HepG2 (cell line): ENCODE data around the gene C16orf78. TPM values are rescaled to one million over a fixed set of nuclear protein-coding genes. Genes with fewer than 3 reads are reported as not detected.

Experiments used
- ATAC-seq: fragments of 200-7000 bp; cut with Tn5 transposase; 3 replicates; pipeline ENCODE4 v1.9.1; 2020; ENCODE audit warnings: mild to moderate bottlenecking, moderate library complexity
- BruUV-seq: library from RNA; stranded (reverse); fragments of 400-500 nt; replicated peaks from 2 replicates; lab custom pipeline; 2021; lab: Mats Ljungman, UMichigan
- CTCF ChIA-PET: fragments of 300-600 bp; formaldehyde crosslinking; extraction: SDS; loops from one replicate; lab custom pipeline; 2021; ENCODE audit warnings: low total read pairs, inconsistent platforms, low intra/inter-chr PET ratio; lab: Yijun Ruan, JAX
- POLR2A ChIA-PET: fragments of 350-600 bp; sonication (Branson Sonifier 250); formaldehyde crosslinking; loops from one replicate; lab custom pipeline; 2020; ENCODE audit warnings: antibody characterized with exemption, inconsistent platforms; lab: Yijun Ruan, JAX
- DNase-seq: peaks from one replicate; pipeline ENCODE4 v3.0.0-alpha.2; 2015; ENCODE audit warnings: low spot score
- FAIRE-seq: peaks from 3 replicates; lab custom pipeline; 2011; peaks lifted over from hg19 to GRCh38; lab: Jason Lieb, UNC
- H2AFZ ChIP-seq: one replicate; pipeline ENCODE4 v1.6.1; 2011; ENCODE audit warnings: low read length, inconsistent platforms
- H3K27ac ChIP-seq: fragments of 300-600 bp; 3 replicates; pipeline ENCODE4 v1.8.0; 2011; ENCODE audit warnings: mixed run types, mild to moderate bottlenecking, mixed read lengths, low read length, inconsistent platforms; ENCODE audit not compliant: insufficient read depth; ENCODE audit errors: extremely low read length
- H3K27me3 ChIP-seq, 2 experiments: fragments of 200-600 bp in 1 of 2; 2 replicates in 1 of 2; 3 replicates in 1 of 2; pipeline versions ENCODE4 v1.6.0 to v1.8.0; 2011; ENCODE audit warnings: low read length in 2 of 2, mild to moderate bottlenecking in 2 of 2, moderate library complexity in 2 of 2, inconsistent platforms in 1 of 2; ENCODE audit not compliant: insufficient read depth in 2 of 2, control insufficient read depth in 1 of 2
- H3K36me3 ChIP-seq, 2 experiments: fragments of 200-600 bp in 1 of 2; replicated peaks in 1 of 2; 2 replicates in 1 of 2; 3 replicates in 1 of 2; pipeline versions ENCODE4 v1.5.1 to v1.8.0; 2011; ENCODE audit warnings: low read length in 2 of 2, inconsistent platforms in 1 of 2; ENCODE audit not compliant: insufficient read depth in 2 of 2, control insufficient read depth in 1 of 2
- H3K4me1 ChIP-seq: 2 replicates; pipeline ENCODE4 v1.5.1; 2012; ENCODE audit warnings: low read length, inconsistent platforms; ENCODE audit not compliant: insufficient read depth
- H3K4me2 ChIP-seq: 2 replicates; pipeline ENCODE4 v1.6.0; 2011; ENCODE audit warnings: low read depth, low read length, inconsistent platforms
- H3K4me3 ChIP-seq, 3 experiments: fragments of 200-600 bp in 1 of 3; sonication (generic), shearing (Covaris generic) in 1 of 3; replicated peaks in 1 of 3; 2 replicates each; pipeline ENCODE4 v1.5.1; 2011 to 2016; ENCODE audit warnings: low read length in 3 of 3, inconsistent platforms in 2 of 3, low read depth in 2 of 3, mild to moderate bottlenecking in 2 of 3, control low read depth in 1 of 3, mixed read lengths in 1 of 3; ENCODE audit not compliant: insufficient read depth in 1 of 3
- H3K79me2 ChIP-seq: one replicate; pipeline ENCODE4 v1.6.1; 2011; ENCODE audit warnings: low read length, inconsistent platforms; ENCODE audit not compliant: insufficient read depth
- H3K9ac ChIP-seq: 2 replicates; pipeline ENCODE4 v1.6.0; 2011; ENCODE audit warnings: mild to moderate bottlenecking, low read depth, low read length, inconsistent platforms; ENCODE audit not compliant: insufficient read depth
- H3K9me3 ChIP-seq: 2 replicates; pipeline ENCODE4 v1.5.1; 2012; ENCODE audit warnings: mild to moderate bottlenecking, low read length
- H4K20me1 ChIP-seq: 2 replicates; pipeline ENCODE4 v1.6.0; 2011; ENCODE audit warnings: inconsistent platforms, mild to moderate bottlenecking, low read length, moderate library complexity; ENCODE audit not compliant: insufficient read depth
- ATF1 ChIP-seq: IDR thresholded peaks from 2 replicates; pipeline ENCODE4 v1.6.1; 2016; ENCODE audit warnings: mild to moderate bottlenecking, control low read depth
- CERS6 ChIP-seq: sonication (generic); formaldehyde crosslinking; IDR thresholded peaks from 2 replicates; pipeline ENCODE4 v1.5.0; 2020; ENCODE audit warnings: missing genetic modification reagents
- DR1 ChIP-seq: sonication (generic); formaldehyde crosslinking; IDR thresholded peaks from 2 replicates; pipeline ENCODE4 v1.8.0; 2021; ENCODE audit warnings: mild to moderate bottlenecking, missing genetic modification reagents, inconsistent platforms
- HNRNPLL ChIP-seq: fragments of 200-400 bp; formaldehyde crosslinking; IDR thresholded peaks from 2 replicates; pipeline ENCODE4 v1.6.1; 2017; ENCODE audit warnings: mild to moderate bottlenecking, low read depth, low read length; ENCODE audit not compliant: poor library complexity, severe bottlenecking
- HOXA3 ChIP-seq: sonication (generic); formaldehyde crosslinking; IDR thresholded peaks from 2 replicates; pipeline ENCODE4 v1.5.0; 2020; ENCODE audit warnings: missing genetic modification reagents
- KLF15 ChIP-seq: sonication (generic); formaldehyde crosslinking; IDR thresholded peaks from 2 replicates; pipeline ENCODE4 v1.8.1; 2023; ENCODE audit warnings: borderline replicate concordance, mild to moderate bottlenecking, inconsistent platforms, missing genetic modification reagents, mixed read lengths
- MED13 ChIP-seq: sonication (generic); formaldehyde crosslinking; IDR thresholded peaks from 2 replicates; pipeline ENCODE4 v1.5.0; 2020; ENCODE audit warnings: missing genetic modification reagents
- PAX8 ChIP-seq: sonication (generic); formaldehyde crosslinking; IDR thresholded peaks from 2 replicates; pipeline ENCODE4 v1.8.0; 2022; ENCODE audit warnings: mild to moderate bottlenecking, missing genetic modification reagents, borderline replicate concordance
- PHF8 ChIP-seq: sonication (generic); formaldehyde crosslinking; IDR thresholded peaks from 2 replicates; pipeline ENCODE4 v1.5.0; 2020; ENCODE audit warnings: missing genetic modification reagents
- SALL2 ChIP-seq: sonication (generic); formaldehyde crosslinking; IDR thresholded peaks from 2 replicates; pipeline ENCODE4 v1.8.1; 2023; ENCODE audit warnings: mild to moderate bottlenecking, missing genetic modification reagents, inconsistent platforms
- SOX5 ChIP-seq: IDR thresholded peaks from 2 replicates; pipeline ENCODE4 v1.6.1; 2016; ENCODE audit warnings: borderline replicate concordance
- SP2 ChIP-seq: sonication (generic); formaldehyde crosslinking; IDR thresholded peaks from 2 replicates; pipeline ENCODE4 v1.5.1; 2020; ENCODE audit warnings: mild to moderate bottlenecking, missing genetic modification reagents
- SRSF4 ChIP-seq: fragments of 200-400 bp; formaldehyde crosslinking; IDR thresholded peaks from one replicate; pipeline ENCODE4 v1.6.1; 2018; ENCODE audit warnings: mild to moderate bottlenecking, low read depth, low read length, moderate library complexity; ENCODE audit not compliant: poor library complexity, severe bottlenecking
- YEATS4 ChIP-seq: sonication (generic); formaldehyde crosslinking; IDR thresholded peaks from 2 replicates; pipeline ENCODE4 v1.4.0; 2020; ENCODE audit warnings: missing genetic modification reagents, borderline replicate concordance
- ZBTB10 ChIP-seq: sonication (generic); formaldehyde crosslinking; IDR thresholded peaks from 2 replicates; pipeline ENCODE4 v1.4.0; 2020; ENCODE audit warnings: missing genetic modification reagents, borderline replicate concordance
- ZMYM3 ChIP-seq: sonication (generic); formaldehyde crosslinking; IDR thresholded peaks from 2 replicates; pipeline ENCODE4 v1.5.1; 2020; ENCODE audit warnings: mild to moderate bottlenecking, missing genetic modification reagents
- ZNF672 ChIP-seq: sonication (generic); formaldehyde crosslinking; IDR thresholded peaks from 2 replicates; pipeline ENCODE4 v1.8.1; 2022; ENCODE audit warnings: missing genetic modification reagents
- ZNF674 ChIP-seq: sonication (generic); formaldehyde crosslinking; IDR thresholded peaks from 2 replicates; pipeline ENCODE4 v1.5.0; 2020; ENCODE audit warnings: low read depth, mild to moderate bottlenecking, missing genetic modification reagents
- ZNF710 ChIP-seq: sonication (generic); formaldehyde crosslinking; IDR thresholded peaks from 2 replicates; pipeline ENCODE4 v1.5.0; 2020; ENCODE audit warnings: mild to moderate bottlenecking, missing genetic modification reagents, borderline replicate concordance
- WGBS: methylation state at CpG from one replicate; pipeline ENCODE4 v1.1.6; 2017; ENCODE audit warnings: low lambda C conversion rate; 5-methylcytosine and 5-hydroxymethylcytosine counted together
- in situ Hi-C: cut with HindIII; loops from 2 replicates; pipeline ENCODE4 v1.10.0; 2017; ENCODE audit warnings: low pct_unique_long_range_greater_than_20kb; ENCODE audit not compliant: extremely low pct_ligation_motif_present
- intact Hi-C: fragments of 100-400 bp; cut with micrococcal nuclease; formaldehyde crosslinking; loops from one replicate; pipeline ENCODE4 v1.10.0; 2022; ENCODE audit not compliant: unreplicated experiment
- polyA plus RNA-seq, 8 experiments: library from polyadenylated mRNA; depleted of rRNA in 3 of 8; stranded (reverse) in 7 of 8; unstranded in 1 of 8; fragments of >200 nt; fragmentation: Illumina TruSeq in 4 of 8; extraction: Trizol in 4 of 8; gene quantifications; 2 replicates each; pipeline versions ENCODE4 v1.2.1 to v1.2.3, GENCODE V29; 2011 to 2016; ENCODE audit warnings: low read depth in 4 of 8, missing spikeins in 1 of 8, mixed read lengths in 1 of 8; ENCODE audit not compliant: insufficient read depth in 1 of 8
- total RNA-seq, 5 experiments: library from RNA; depleted of rRNA; stranded (reverse); fragments of >200 nt; fragmentation: Illumina TruSeq; extraction: Trizol; gene quantifications; 2 replicates each; pipeline ENCODE4 v1.2.3, GENCODE V29; 2016; ENCODE audit warnings: low read depth in 1 of 5

Gene C16orf78
- total and polyA plus RNA-seq, 2 of the 13 experiments (the other 11 are each of a cell fraction or from before 2014, with no cell fraction given): not detected

- no peaks in the 10 kb centered on the region for H3K9me3 ChIP-seq
- CTCF ChIA-PET: no interaction called here
- in situ Hi-C loops: loop anchor here (5.0 kb wide), 1 partner anchor 662 kb away; no protein-coding TSS in a partner anchor
Observed at GRCh38 chr16:49354101-49354500, 19.5 kb upstream of the C16orf78 start.

More at GRCh38 chr16:49354101-49354500, 19.5 kb upstream of the C16orf78 start:
- no peak overlapping the region for H3K27ac ChIP-seq
- TF ChIP-seq ZNF674 (no peak), ATF1 (CRISPR knock-in tag) (no peak), KLF15 (CRISPR knock-in tag) (no peak), SRSF4 (no peak), ZNF710 (CRISPR knock-in tag) (no peak), SP2 (CRISPR knock-in tag) (no peak), PAX8 (no peak), SOX5 (CRISPR knock-in tag) (no peak), HOXA3 (no peak), PHF8 (CRISPR knock-in tag) (no peak), CERS6 (CRISPR knock-in tag) (no peak), MED13 (no peak), HNRNPLL (no peak), YEATS4 (CRISPR knock-in tag) (no peak), SALL2 (no peak), DR1 (CRISPR knock-in tag) (no peak), ZBTB10 (no peak), ZMYM3 (no peak), ZNF672 (CRISPR knock-in tag) (no peak)
- peaks cover 0 to 7% of the 10 kb centered on the region in 2 experiments; a peak in 2 of 5 replicates for H3K27me3 ChIP-seq
- no peaks in the 10 kb centered on the region; the same call in 1 of the 2 replicates for H4K20me1 ChIP-seq
- intact Hi-C loops: no loop called here
- H3K4me2 ChIP-seq: no peak overlapping the region
- DNase-seq (no peak), FAIRE-seq (no peak), ATAC-seq (no peak)
- no peak overlapping the region for H3K4me3 ChIP-seq
- no peaks in the 10 kb centered on the region for H3K79me2 ChIP-seq
- POLR2A ChIA-PET: no interaction called here
- H3K4me1 ChIP-seq: peaks cover 6% of the 10 kb centered on the region
- H2AFZ ChIP-seq: no peak overlapping the region
- H3K9ac ChIP-seq: no peak overlapping the region
- no peaks in the 10 kb centered on the region for H3K36me3 ChIP-seq
- no TSS peak for BruUV-seq
- WGBS: 33% methylated on average over 6 of the region's 6 CpGs
